Testis (tissue), 2 donors: ENCODE data around the gene TRAPPC12.

Source experiments
- POLR2A ChIP-seq: fragments of 450-650 bp; IDR thresholded peaks from one replicate; pipeline ENCODE4 v1.6.1; 2017; ENCODE audit warnings: antibody characterized with exemption, mild to moderate bottlenecking, moderate library complexity
- TF ChIP-seq, protein P1 (sequence below), 3 experiments: fragments of 450-650 bp in 2 of 3; fragments of 200-600 bp in 1 of 3; sonication (generic) in 1 of 3; IDR thresholded peaks; one replicate each; pipeline ENCODE4 v1.5.1; 2016 to 2019; ENCODE audit warnings: antibody characterized with exemption in 3 of 3, mild to moderate bottlenecking in 2 of 3, moderate library complexity in 1 of 3

- TF ChIP-seq, protein P1, sequence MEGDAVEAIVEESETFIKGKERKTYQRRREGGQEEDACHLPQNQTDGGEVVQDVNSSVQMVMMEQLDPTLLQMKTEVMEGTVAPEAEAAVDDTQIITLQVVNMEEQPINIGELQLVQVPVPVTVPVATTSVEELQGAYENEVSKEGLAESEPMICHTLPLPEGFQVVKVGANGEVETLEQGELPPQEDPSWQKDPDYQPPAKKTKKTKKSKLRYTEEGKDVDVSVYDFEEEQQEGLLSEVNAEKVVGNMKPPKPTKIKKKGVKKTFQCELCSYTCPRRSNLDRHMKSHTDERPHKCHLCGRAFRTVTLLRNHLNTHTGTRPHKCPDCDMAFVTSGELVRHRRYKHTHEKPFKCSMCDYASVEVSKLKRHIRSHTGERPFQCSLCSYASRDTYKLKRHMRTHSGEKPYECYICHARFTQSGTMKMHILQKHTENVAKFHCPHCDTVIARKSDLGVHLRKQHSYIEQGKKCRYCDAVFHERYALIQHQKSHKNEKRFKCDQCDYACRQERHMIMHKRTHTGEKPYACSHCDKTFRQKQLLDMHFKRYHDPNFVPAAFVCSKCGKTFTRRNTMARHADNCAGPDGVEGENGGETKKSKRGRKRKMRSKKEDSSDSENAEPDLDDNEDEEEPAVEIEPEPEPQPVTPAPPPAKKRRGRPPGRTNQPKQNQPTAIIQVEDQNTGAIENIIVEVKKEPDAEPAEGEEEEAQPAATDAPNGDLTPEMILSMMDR (IDR thresholded peaks at IDR 0.05) = no peak
- no peak for TF ChIP-seq POLR2A
Observed at GRCh38 chr2:3392216-3392615, 12.7 kb downstream of the TRAPPC12 start.
